GM19025 (cell line): ENCODE data around the gene HSD17B14.
"Not testable (repeated sequence)": the region's sequence is repeated elsewhere in the genome, so short reads cannot be mapped to it uniquely, and the experiment has no call there.

Experiments
- ATAC-seq: cut with Tn5 transposase; IDR thresholded peaks from one replicate; pipeline ENCODE4 v1.9.1; 2021; ENCODE audit warnings: mild to moderate bottlenecking, low read depth, moderate library complexity; ENCODE audit not compliant: unreplicated experiment

HSD17B14 gene

DNA sequence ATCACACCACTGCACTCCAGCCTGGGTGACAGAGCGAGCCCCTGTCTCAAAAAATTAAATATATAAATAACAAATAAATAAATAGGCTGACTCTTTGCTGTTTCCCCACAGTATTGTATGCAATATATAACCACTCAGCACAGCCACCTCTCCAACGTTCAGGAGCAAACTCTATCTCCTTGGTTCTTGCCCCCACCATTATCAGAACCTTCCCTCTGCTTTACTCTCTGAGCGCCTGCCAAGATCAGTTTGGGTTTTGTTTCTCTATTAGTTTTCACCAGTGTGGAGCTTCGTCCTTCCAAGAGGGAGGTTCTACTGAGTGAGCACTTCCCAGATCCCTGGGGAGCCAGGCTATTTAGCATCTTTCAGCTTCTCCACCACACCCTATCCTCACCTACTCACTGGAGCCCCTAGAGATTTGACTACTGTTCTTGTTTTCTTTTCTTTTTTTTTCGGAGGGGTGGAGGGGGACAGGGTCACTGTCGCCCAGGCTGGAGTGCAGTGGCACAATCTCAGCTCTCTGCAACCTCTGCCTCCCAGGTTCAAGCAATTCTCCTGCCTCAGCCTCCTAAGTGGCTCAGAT, 68.0 kb downstream of the HSD17B14 start:
- not testable (repeated sequence) for ATAC-seq

DNA sequence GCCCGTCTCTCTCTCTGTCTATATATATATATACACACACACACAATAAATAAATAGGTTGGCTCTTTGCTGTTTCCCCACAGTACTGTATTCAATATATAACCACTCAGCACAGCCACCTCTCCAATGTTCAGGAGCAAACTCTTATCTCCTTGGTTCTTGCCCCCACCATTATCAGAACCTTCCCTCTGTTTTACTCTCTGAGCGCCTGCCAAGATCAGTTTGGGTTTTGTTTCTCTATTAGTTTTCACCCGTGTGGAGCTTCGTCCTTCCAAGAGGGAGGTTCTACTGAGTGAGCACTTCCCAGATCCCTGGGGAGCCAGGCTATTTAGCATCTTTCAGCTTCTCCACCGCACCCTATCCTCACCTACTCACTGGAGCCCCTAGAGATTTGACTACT, 70.5 kb downstream of the HSD17B14 start:
- ATAC-seq = not testable (repeated sequence)
